Neural progenitor cell (in vitro differentiated cells): Measurements from ENCODE around the gene CLTCL1. TPM values are rescaled to one million over a fixed set of nuclear protein-coding genes. Genes with fewer than 3 reads are reported as not detected.

Source experiments
- DNase-seq: peaks from one replicate; pipeline ENCODE4 v3.0.0-alpha.2; 2016; ENCODE audit warnings: low spot score
- H2AFZ ChIP-seq: fragments of 200-600 bp; sonication (generic); replicated peaks from 2 replicates; pipeline ENCODE4 v1.6.1; 2016; ENCODE audit warnings: antibody characterized with exemption
- H3F3A ChIP-seq: fragments of 200-600 bp; sonication (generic); 2 replicates; pipeline ENCODE4 v1.6.1; 2016; ENCODE audit warnings: antibody characterized with exemption, low read depth
- H3K27ac ChIP-seq: fragments of 200-600 bp; sonication (generic); 2 replicates; pipeline ENCODE4 v1.5.1; 2016; ENCODE audit warnings: mild to moderate bottlenecking
- H3K27me3 ChIP-seq: fragments of 200-600 bp; sonication (generic); 2 replicates; pipeline ENCODE4 v1.6.1; 2016; ENCODE audit warnings: mild to moderate bottlenecking, moderate library complexity
- H3K36me3 ChIP-seq: fragments of 200-600 bp; sonication (generic); 2 replicates; pipeline ENCODE4 v1.5.1; 2016
- H3K4me1 ChIP-seq: fragments of 200-600 bp; sonication (generic); 2 replicates; pipeline ENCODE4 v1.6.1; 2016; ENCODE audit warnings: mixed run types
- H3K4me2 ChIP-seq: fragments of 200-600 bp; sonication (generic); 2 replicates; pipeline ENCODE4 v1.6.1; 2016
- H3K4me3 ChIP-seq: fragments of 200-600 bp; sonication (generic); 2 replicates; pipeline ENCODE4 v1.5.1; 2016
- H3K79me2 ChIP-seq: fragments of 200-600 bp; sonication (generic); 2 replicates; pipeline ENCODE4 v1.6.1; 2016; ENCODE audit warnings: low read depth
- H3K9ac ChIP-seq: fragments of 200-600 bp; sonication (generic); 2 replicates; pipeline ENCODE4 v1.6.1; 2016
- H3K9me3 ChIP-seq: fragments of 200-600 bp; sonication (generic); 2 replicates; pipeline ENCODE4 v1.5.1; 2016; ENCODE audit warnings: low read depth
- H4K20me1 ChIP-seq: fragments of 200-600 bp; sonication (generic); 2 replicates; pipeline ENCODE4 v1.6.1; 2016; ENCODE audit warnings: low read depth
- H3K27ac Mint-ChIP-seq: 3 replicates; pipeline ENCODE4 v1.8.0; 2021; ENCODE audit warnings: mixed read lengths
- H3K27me3 Mint-ChIP-seq: 2 replicates; pipeline ENCODE4 v1.8.0; 2022; ENCODE audit warnings: low read depth, mild to moderate bottlenecking, inconsistent platforms, moderate library complexity, mixed read lengths; ENCODE audit not compliant: insufficient read depth
- H3K36me3 Mint-ChIP-seq: 3 replicates; pipeline ENCODE4 v1.8.0; 2021; ENCODE audit warnings: mixed read lengths
- H3K4me1 Mint-ChIP-seq: 3 replicates; pipeline ENCODE4 v1.8.0; 2021; ENCODE audit warnings: mixed read lengths
- H3K4me3 Mint-ChIP-seq: 3 replicates; pipeline ENCODE4 v1.8.0; 2021; ENCODE audit warnings: mild to moderate bottlenecking, moderate library complexity, mixed read lengths
- H3K9me3 Mint-ChIP-seq: 3 replicates; pipeline ENCODE4 v1.8.0; 2020; ENCODE audit warnings: mixed read lengths
- CTCF ChIP-seq: fragments of 200-600 bp; sonication (generic); IDR thresholded peaks from 2 replicates; pipeline ENCODE4 v1.5.1; 2017; ENCODE audit warnings: antibody characterized with exemption, mild to moderate bottlenecking
- EZH2 ChIP-seq: fragments of 200-600 bp; sonication (generic); IDR thresholded peaks from 2 replicates; pipeline ENCODE4 v1.6.1; 2017; ENCODE audit warnings: antibody characterized with exemption, mild to moderate bottlenecking, moderate library complexity
- EZH2phosphoT487 ChIP-seq: fragments of 200-600 bp; sonication (generic); IDR thresholded peaks from 2 replicates; pipeline ENCODE4 v1.6.1; 2017; ENCODE audit warnings: antibody characterized with exemption
- total RNA-seq: library from RNA; depleted of rRNA; stranded (reverse); fragments of >200 nt; gene quantifications from 2 replicates; pipeline ENCODE4 v1.2.3, GENCODE V29; 2015; ENCODE audit warnings: low replicate concordance

The CLTCL1 gene
- total RNA-seq, 1 donor from 2014 or later = 13.7 TPM

GRCh38 chr22:19224985-19225384 lies 66.5 kb downstream of the CLTCL1 start:
- Histone ChIP-seq H3F3A (no peaks in the 10 kb centered on the region), H3K27ac (no peak overlapping the region), H3K4me1 (no peaks in the 10 kb centered on the region), H3K79me2 (no peaks in the 10 kb centered on the region), H3K36me3 (no peaks in the 10 kb centered on the region), H3K9me3 (no peaks in the 10 kb centered on the region), H3K4me2 (no peak overlapping the region), H3K9ac (no peak overlapping the region), H4K20me1 (no peaks in the 10 kb centered on the region), H2AFZ (no peak overlapping the region), H3K4me3 (no peak overlapping the region), H3K27me3 (no peaks in the 10 kb centered on the region)
- H3K27me3 Mint-ChIP-seq = peaks cover 6% of the 10 kb centered on the region
- H3K4me1 Mint-ChIP-seq = no peaks in the 10 kb centered on the region
- no peak for DNase-seq
- TF ChIP-seq EZH2phosphoT487 = no peak
- TF ChIP-seq CTCF = no peak
- no peaks in the 10 kb centered on the region for H3K9me3 Mint-ChIP-seq
- peaks cover 18% of the 10 kb centered on the region for H3K36me3 Mint-ChIP-seq
- H3K4me3 Mint-ChIP-seq = no peak overlapping the region
- H3K27ac Mint-ChIP-seq = no peak overlapping the region

- Mint-ChIP-seq H3K36me3 (peaks cover 18% of the 10 kb centered on the region), H3K27me3 (peaks cover 6% of the 10 kb centered on the region), H3K4me3 (no peak overlapping the region), H3K4me1 (no peaks in the 10 kb centered on the region), H3K27ac (no peak overlapping the region), H3K9me3 (no peaks in the 10 kb centered on the region)
- Histone ChIP-seq H2AFZ (no peak overlapping the region), H4K20me1 (no peaks in the 10 kb centered on the region), H3K9me3 (no peaks in the 10 kb centered on the region), H3K27me3 (no peaks in the 10 kb centered on the region), H3K79me2 (no peaks in the 10 kb centered on the region), H3K9ac (no peak overlapping the region), H3F3A (no peaks in the 10 kb centered on the region), H3K4me3 (no peak overlapping the region), H3K36me3 (no peaks in the 10 kb centered on the region), H3K27ac (no peak overlapping the region), H3K4me1 (no peaks in the 10 kb centered on the region), H3K4me2 (no peak overlapping the region)
- TF ChIP-seq CTCF (no peak), EZH2 (no peak), EZH2phosphoT487 (no peak)
- no peak for DNase-seq
Measured at GRCh38 chr22:19224557-19224956, 67.0 kb downstream of the CLTCL1 start.

GRCh38 chr22:19223617-19224016 lies 67.9 kb downstream of the CLTCL1 start:
- TF ChIP-seq CTCF (no peak), EZH2phosphoT487 (no peak), EZH2 (no peak)
- H4K20me1 ChIP-seq = peaks cover 2% of the 10 kb centered on the region
- no peak for DNase-seq
- no peak overlapping the region for H3K4me3 ChIP-seq
- H3K9me3 Mint-ChIP-seq = no peaks in the 10 kb centered on the region
- no peak overlapping the region for H2AFZ ChIP-seq
- H3K79me2 ChIP-seq = no peaks in the 10 kb centered on the region
- H3K4me2 ChIP-seq = no peak overlapping the region
- no peaks in the 10 kb centered on the region for H3K4me1 ChIP-seq
- H3K27ac Mint-ChIP-seq = no peak overlapping the region
- H3K4me3 Mint-ChIP-seq = no peak overlapping the region
- H3K27me3 ChIP-seq = no peaks in the 10 kb centered on the region
- peaks cover 6% of the 10 kb centered on the region for H3K27me3 Mint-ChIP-seq
- peaks cover 2% of the 10 kb centered on the region for H3F3A ChIP-seq
- no peak overlapping the region for H3K9ac ChIP-seq
- no peak overlapping the region for H3K27ac ChIP-seq
- no peaks in the 10 kb centered on the region for H3K4me1 Mint-ChIP-seq
- no peaks in the 10 kb centered on the region for H3K36me3 ChIP-seq
- no peaks in the 10 kb centered on the region for H3K9me3 ChIP-seq
- peaks cover 18% of the 10 kb centered on the region for H3K36me3 Mint-ChIP-seq

- H3K36me3 ChIP-seq = no peaks in the 10 kb centered on the region
- peaks cover 18% of the 10 kb centered on the region for H3K36me3 Mint-ChIP-seq
- DNase-seq = no peak
- H3F3A ChIP-seq = peaks cover 8% of the 10 kb centered on the region
- no peak overlapping the region for H3K9ac ChIP-seq
- H3K4me3 Mint-ChIP-seq = no peak overlapping the region
- H3K27ac Mint-ChIP-seq = no peak overlapping the region
- H2AFZ ChIP-seq = no peak overlapping the region
- H3K27ac ChIP-seq = no peak overlapping the region
- no peaks in the 10 kb centered on the region for H3K79me2 ChIP-seq
- H3K9me3 Mint-ChIP-seq = no peaks in the 10 kb centered on the region
- H3K27me3 ChIP-seq = no peaks in the 10 kb centered on the region
- H4K20me1 ChIP-seq = peaks cover 7% of the 10 kb centered on the region
- peaks cover 4% of the 10 kb centered on the region for H3K4me1 ChIP-seq
- TF ChIP-seq EZH2phosphoT487 = no peak
- no peak for TF ChIP-seq EZH2
- TF ChIP-seq CTCF = no peak
- no peak overlapping the region for H3K4me2 ChIP-seq
- peaks cover 6% of the 10 kb centered on the region for H3K27me3 Mint-ChIP-seq
- no peaks in the 10 kb centered on the region for H3K9me3 ChIP-seq
- H3K4me3 ChIP-seq = no peak overlapping the region
- H3K4me1 Mint-ChIP-seq = peaks cover 4% of the 10 kb centered on the region
Measured at GRCh38 chr22:19223110-19223509, 68.4 kb downstream of the CLTCL1 start.
